Stomach (tissue), 19 donors: ENCODE results near the gene ITGA5. TPM values are rescaled to one million over a fixed set of nuclear protein-coding genes. Genes with fewer than 3 reads are reported as not detected.

Experiments
- DNase-seq, 2 donors: peaks; one replicate each; pipeline versions ENCODE4 v3.0.0 to v3.0.0-alpha.2; 2013 to 2019
- H3K27ac ChIP-seq, 5 donors: fragments of 200-600 bp in 4 of 5; sonication (generic) in 4 of 5; one replicate each; pipeline ENCODE4 v1.5.1; 2013 to 2019; ENCODE audit warnings: mild to moderate bottlenecking in 1 of 5, moderate library complexity in 1 of 5
- H3K27me3 ChIP-seq, 3 donors: fragments of 200-600 bp; sonication (generic); one replicate each; pipeline ENCODE4 v1.5.1; 2017 to 2019; ENCODE audit warnings: mixed run types in 1 of 3
- H3K36me3 ChIP-seq, 4 donors: fragments of 200-600 bp; sonication (generic); 1 replicate in 3 of 4; 2 replicates in 1 of 4; pipeline ENCODE4 v1.5.1; 2016 to 2019
- H3K4me1 ChIP-seq, 4 donors: fragments of 200-600 bp; sonication (generic); one replicate each; pipeline ENCODE4 v1.5.1; 2016 to 2019
- H3K4me3 ChIP-seq, 4 donors: fragments of 200-600 bp; sonication (generic) in 3 of 4; one replicate each; pipeline ENCODE4 v1.5.1; 2016 to 2019; ENCODE audit warnings: mild to moderate bottlenecking in 1 of 4
- H3K9me3 ChIP-seq, 4 donors: fragments of 200-600 bp; sonication (generic); one replicate each; pipeline ENCODE4 v1.5.1; 2016 to 2019
- CTCF ChIP-seq, 7 experiments: fragments of 450-650 bp in 4 of 7; fragments of 200-600 bp in 3 of 7; sonication (generic) in 3 of 7; IDR thresholded peaks; one replicate each; pipeline ENCODE4 v1.5.1; 2016 to 2019; ENCODE audit warnings: antibody characterized with exemption in 7 of 7, control low read depth in 2 of 7, mild to moderate bottlenecking in 1 of 7
- EP300 ChIP-seq: sonication (generic); formaldehyde crosslinking; IDR thresholded peaks from one replicate; pipeline ENCODE4 v1.6.1; 2017; ENCODE audit warnings: antibody characterized with exemption
- POLR2A ChIP-seq, 4 donors: fragments of 450-650 bp; IDR thresholded peaks; one replicate each; pipeline ENCODE4 v1.6.1; 2016; ENCODE audit warnings: antibody characterized with exemption in 4 of 4, control low read depth in 2 of 4, mild to moderate bottlenecking in 1 of 4, moderate library complexity in 1 of 4
- POLR2AphosphoS5 ChIP-seq, 3 donors: sonication (generic); formaldehyde crosslinking; IDR thresholded peaks; one replicate each; pipeline ENCODE4 v1.6.1; 2016; ENCODE audit warnings: antibody characterized with exemption in 3 of 3
- WGBS, 5 donors: extraction: QIAGEN DNeasy Blood & Tissue Kit in 3 of 5; methylation state at CpG; one replicate each; pipeline versions ENCODE4 v1.1.5 to v1.1.7; 2013 to 2018; 5-methylcytosine and 5-hydroxymethylcytosine counted together
- intact Hi-C: fragments of 100-400 bp; cut with DNase I; formaldehyde crosslinking; loops from one replicate; pipeline ENCODE4 v1.15.1; 2023; ENCODE audit warnings: low total_unique reads
- long read RNA-seq, 10 donors: transcript quantifications; one replicate each; lab custom pipeline, GENCODE V29; 2026
- polyA plus RNA-seq, 3 donors: library from polyadenylated mRNA; stranded (reverse); fragments of 200-250 nt; gene quantifications; one replicate each; pipeline ENCODE4 v1.2.3, GENCODE V29; 2013
- total RNA-seq, 5 donors: library from RNA; depleted of rRNA; stranded (reverse); fragments of >200 nt; gene quantifications; one replicate each; pipeline versions ENCODE4 v1.1.0 to v1.2.3, GENCODE V29; 2014 to 2016
- donor health status: healthy with polysubstance abuse.
- donor health status: Bipolar disorder and iron deficiency.
- donor health status: healthy.

The ITGA5 gene
- 100 to 1,000 TPM in 2 of 5 donors, 10 to 100 TPM in 3; 53.7 to 182 (median 88.8) TPM for total RNA-seq
- 100 to 1,000 TPM in 1 of 3 donors, 10 to 100 TPM in 2; 29.3 to 102 (median 33.2) TPM for polyA plus RNA-seq
- long read RNA-seq, donor 1, partial matches to known transcripts, result 17 of 20 reads
- long read RNA-seq, donor 1, other reads (novel, unspliced or antisense), result 0 of 20 reads
- long read RNA-seq, donor 2, full-length matches to known transcripts, result 1 of 12 reads
- long read RNA-seq, donor 2, partial matches to known transcripts, result 11 of 12 reads
- long read RNA-seq, donor 2, other reads (novel, unspliced or antisense), result 0 of 12 reads
- long read RNA-seq, donor 3, result 0 reads
- long read RNA-seq, donor 4, full-length matches to known transcripts, result 1 of 1 reads
- long read RNA-seq, donor 4, partial matches to known transcripts, result 0 of 1 reads
- long read RNA-seq, donor 4, other reads (novel, unspliced or antisense), result 0 of 1 reads
- long read RNA-seq, donor 5, partial matches to known transcripts, result 5 of 7 reads
- long read RNA-seq, donor 5, other reads (novel, unspliced or antisense), result 0 of 7 reads
- long read RNA-seq, donor 6, full-length matches to known transcripts, result 4 of 4 reads
- long read RNA-seq, donor 6, partial matches to known transcripts, result 0 of 4 reads
- long read RNA-seq, donor 6, other reads (novel, unspliced or antisense), result 0 of 4 reads
- long read RNA-seq, donor 7, full-length matches to known transcripts, result 5 of 54 reads
- long read RNA-seq, donor 7, partial matches to known transcripts, result 49 of 54 reads
- long read RNA-seq, donor 7, other reads (novel, unspliced or antisense), result 0 of 54 reads
- long read RNA-seq, donor 8, result 0 reads
- long read RNA-seq, donor 9, result 0 reads
- long read RNA-seq, donor 10, full-length matches to known transcripts, result 2 of 2 reads
- long read RNA-seq, donor 10, partial matches to known transcripts, result 0 of 2 reads
- long read RNA-seq, donor 10, other reads (novel, unspliced or antisense), result 0 of 2 reads

- H3K9me3 ChIP-seq, result no peaks in the 10 kb centered on the region
- H3K4me1 ChIP-seq, result peaks cover 45 to 97% (median 59%) of the 10 kb centered on the region in 4 donors
- DNase-seq, result peak; percentile 66 to 84
- peak within 1 kb of the TSS; percentile 76 to 83 (median 82) for H3K4me3 ChIP-seq
- peak within 1 kb of the TSS; percentile 81 to 94 (median 91) for H3K27ac ChIP-seq
- H3K27me3 ChIP-seq, result peaks cover 0 to 28% (median 11%) of the 10 kb centered on the region in 3 donors
- TF ChIP-seq EP300, result no peak
- TF ChIP-seq CTCF (IDR thresholded peaks at IDR 0.05), result no peak
- peak; percentile 61 to 83 (median 75) for TF ChIP-seq POLR2AphosphoS5 (IDR thresholded peaks at IDR 0.05)
- intact Hi-C loops, result no loop called here
- H3K36me3 ChIP-seq, result no peaks in the 10 kb centered on the region
- 0 to 5% (median 5%) methylated on average over 17 to 46 of the region's 46 CpGs for WGBS, 5 donors
These were observed at the start of gene ITGA5 for GRCh38 chr12:54419088-54419887. ITGA5 (minus strand) TSS chr12:54419266; CDS start chr12:54419198, 68 bp downstream.

- Histone ChIP-seq H3K36me3 (no peaks in the 10 kb centered on the region), H3K9me3 (no peaks in the 10 kb centered on the region), H3K27me3 (peaks cover 0 to 18% (median 0%) of the 10 kb centered on the region in 3 donors), H3K4me1 (no peaks in the 10 kb centered on the region), H3K4me3 (no peak overlapping the region), H3K27ac (no peak overlapping the region)
- DNase-seq, result no peak
- TF ChIP-seq CTCF (IDR thresholded peaks at IDR 0.05) (no peak), EP300 (no peak), POLR2A (IDR thresholded peaks at IDR 0.05) (no peak), POLR2AphosphoS5 (IDR thresholded peaks at IDR 0.05) (no peak)
- 8 to 32% (median 20%) methylated on average over 1 of the region's 1 CpG for WGBS, 5 donors
- intact Hi-C loops, result no loop called here
These were observed 46.9 kb upstream of the ITGA5 start for GRCh38 chr12:54465857-54466523.

GRCh38 chr12:54463484-54463883, 44.4 kb upstream of the ITGA5 start:
- H3K27ac ChIP-seq, result no peak overlapping the region
- H3K9me3 ChIP-seq, result no peaks in the 10 kb centered on the region
- intact Hi-C loops, result no loop called here
- no peaks in the 10 kb centered on the region for H3K4me1 ChIP-seq
- H3K27me3 ChIP-seq, result peaks cover 0 to 20% (median 0%) of the 10 kb centered on the region in 3 donors
- H3K4me3 ChIP-seq, result no peak overlapping the region
- DNase-seq, result no peak
- H3K36me3 ChIP-seq, result no peaks in the 10 kb centered on the region
- no peak for TF ChIP-seq EP300
- TF ChIP-seq POLR2AphosphoS5 (IDR thresholded peaks at IDR 0.05), result no peak
- TF ChIP-seq POLR2A (IDR thresholded peaks at IDR 0.05), result no peak
- TF ChIP-seq CTCF (IDR thresholded peaks at IDR 0.05), result no peak
- 44 to 52% (median 46%) methylated on average over 3 of the region's 3 CpGs for WGBS, 5 donors
